ENCODE results near the gene STAT4. TPM values are rescaled to one million over a fixed set of nuclear protein-coding genes. Genes with fewer than 3 reads are reported as not detected.

Gene STAT4
- total and polyA plus RNA-seq, 2 donors from 2014 or later = 1.2 to 8.5 TPM

GRCh38 chr2:191083540-191083939, 67.3 kb downstream of the STAT4 start:
- FAIRE-seq = no peak
- H3K27me3 ChIP-seq (ENCODE audit: control insufficient read depth, insufficient read depth, low read length) = no peaks in the 10 kb centered on the region
- no peak overlapping the region for H3K27ac ChIP-seq (ENCODE audit: low read depth in 2 of 2, low read length in 2 of 2)
- H3K4me1 ChIP-seq (ENCODE audit: control insufficient read depth in 2 of 3, insufficient read depth in 2 of 3, low read depth in 1 of 3, low read length in 3 of 3) = no peaks in the 10 kb centered on the region
- H3K9me3 ChIP-seq (ENCODE audit: control insufficient read depth in 2 of 3, insufficient read depth in 1 of 3, low read length in 3 of 3) = no peaks in the 10 kb centered on the region
- no peak for DNase-seq
- no peak overlapping the region for H3K9ac ChIP-seq (ENCODE audit: low read length in 3 of 3)
- no peak for TF ChIP-seq CTCF (IDR thresholded peaks at IDR 0.05; ENCODE audit: borderline replicate concordance, extremely low read depth, insufficient read depth)
- intact Hi-C loops (cut with DNase I) = no loop called here
- no peaks in the 10 kb centered on the region for H3K36me3 ChIP-seq (ENCODE audit: control insufficient read depth in 2 of 3, insufficient read depth in 3 of 3, low read length in 3 of 3)
- no peak overlapping the region for H3K4me3 ChIP-seq (ENCODE audit: low read length in 3 of 3)

GRCh38 chr2:191082321-191082720, 68.5 kb downstream of the STAT4 start:
- no peaks in the 10 kb centered on the region for H3K27me3 ChIP-seq (ENCODE audit: control insufficient read depth, insufficient read depth, low read length)
- no peaks in the 10 kb centered on the region for H3K4me1 ChIP-seq (ENCODE audit: control insufficient read depth in 2 of 3, insufficient read depth in 2 of 3, low read depth in 1 of 3, low read length in 3 of 3)
- intact Hi-C loops (cut with DNase I) = no loop called here
- H3K36me3 ChIP-seq (ENCODE audit: control insufficient read depth in 2 of 3, insufficient read depth in 3 of 3, low read length in 3 of 3) = no peaks in the 10 kb centered on the region
- no peak overlapping the region for H3K4me3 ChIP-seq (ENCODE audit: low read length in 3 of 3)
- H3K27ac ChIP-seq (ENCODE audit: low read depth in 2 of 2, low read length in 2 of 2) = no peak overlapping the region
- no peak overlapping the region for H3K9ac ChIP-seq (ENCODE audit: low read length in 3 of 3)
- DNase-seq (no peak), FAIRE-seq (no peak)
- no peak for TF ChIP-seq CTCF (IDR thresholded peaks at IDR 0.05; ENCODE audit: borderline replicate concordance, extremely low read depth, insufficient read depth)
- no peaks in the 10 kb centered on the region for H3K9me3 ChIP-seq (ENCODE audit: control insufficient read depth in 2 of 3, insufficient read depth in 1 of 3, low read length in 3 of 3)

DNA sequence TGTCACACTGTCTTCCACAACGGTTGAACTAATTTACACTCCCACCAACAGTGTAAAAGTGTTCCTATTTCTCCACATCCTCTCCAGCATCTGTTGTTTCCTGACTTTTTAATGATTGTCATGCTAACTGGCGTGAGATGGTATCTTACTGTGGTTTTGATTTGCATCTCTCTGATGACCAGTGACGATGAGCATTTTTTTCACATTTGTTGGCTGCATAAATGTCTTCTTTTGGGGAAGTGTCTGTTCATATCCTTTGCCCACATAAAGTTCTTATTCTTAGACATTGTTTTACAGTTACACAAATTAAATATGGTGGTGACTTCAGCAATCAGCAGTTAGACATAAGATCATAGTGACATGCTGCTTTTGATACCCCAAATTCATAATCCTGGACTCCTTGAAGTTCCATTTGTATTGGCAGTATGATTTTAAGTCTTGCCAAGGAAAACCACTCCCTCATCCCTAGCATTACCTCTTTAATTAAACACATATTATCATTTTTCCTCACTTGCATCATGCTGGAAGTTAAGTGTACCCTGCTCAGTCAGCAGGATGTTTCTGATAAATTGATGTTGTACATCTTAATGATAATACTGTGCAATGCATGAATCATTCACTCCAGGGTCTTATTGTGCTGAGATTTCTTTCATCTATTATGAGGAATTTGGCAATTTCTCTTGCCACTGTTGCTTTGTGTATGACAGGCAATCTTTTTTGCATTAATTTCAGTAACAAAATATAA, 69.2 kb downstream of the STAT4 start:
- DNase-seq (no peak), FAIRE-seq (no peak)
- no peaks in the 10 kb centered on the region for H3K36me3 ChIP-seq (ENCODE audit: control insufficient read depth in 2 of 3, insufficient read depth in 3 of 3, low read length in 3 of 3)
- H3K4me3 ChIP-seq (ENCODE audit: low read length in 3 of 3) = no peak overlapping the region
- intact Hi-C loops (cut with DNase I) = no loop called here
- no peaks in the 10 kb centered on the region for H3K4me1 ChIP-seq (ENCODE audit: control insufficient read depth in 2 of 3, insufficient read depth in 2 of 3, low read depth in 1 of 3, low read length in 3 of 3)
- H3K9me3 ChIP-seq (ENCODE audit: control insufficient read depth in 2 of 3, insufficient read depth in 1 of 3, low read length in 3 of 3) = no peaks in the 10 kb centered on the region
- H3K9ac ChIP-seq (ENCODE audit: low read length in 3 of 3) = no peak overlapping the region
- TF ChIP-seq CTCF (IDR thresholded peaks at IDR 0.05; ENCODE audit: borderline replicate concordance, extremely low read depth, insufficient read depth) = no peak
- no peaks in the 10 kb centered on the region for H3K27me3 ChIP-seq (ENCODE audit: control insufficient read depth, insufficient read depth, low read length)
- H3K27ac ChIP-seq (ENCODE audit: low read depth in 2 of 2, low read length in 2 of 2) = no peak overlapping the region

All from kidney (tissue), 14 donors.